Lung (tissue), 12 donors: ENCODE measurements around the gene NOVA1. TPM values are rescaled to one million over a fixed set of nuclear protein-coding genes. Genes with fewer than 3 reads are reported as not detected.

Experiments used
- ATAC-seq: fragments of 200-7000 bp; cut with Tn5 transposase; one replicate; pipeline ENCODE4 v1.9.1; 2020; ENCODE audit warnings: moderate number of reproducible peaks; ENCODE audit not compliant: insufficient read depth, low FRiP score
- DNase-seq, 3 donors: peaks; one replicate each; pipeline ENCODE4 v3.0.0-alpha.2; 2013 to 2017
- H3K27ac ChIP-seq, 2 donors: one replicate each; pipeline ENCODE4 v1.5.1; 2013; ENCODE audit warnings: mild to moderate bottlenecking in 2 of 2, moderate library complexity in 2 of 2, control low read depth in 1 of 2, inconsistent platforms in 1 of 2, low read depth in 1 of 2, low read length in 1 of 2
- H3K27me3 ChIP-seq, 3 donors: one replicate each; pipeline ENCODE4 v1.5.1; 2013; ENCODE audit warnings: low read length in 2 of 3; ENCODE audit not compliant: control insufficient read depth in 3 of 3, insufficient read depth in 3 of 3
- H3K36me3 ChIP-seq, 4 donors: one replicate each; pipeline ENCODE4 v1.5.1; 2013; ENCODE audit warnings: low read length in 4 of 4, mild to moderate bottlenecking in 1 of 4, moderate library complexity in 1 of 4; ENCODE audit not compliant: control insufficient read depth in 4 of 4, insufficient read depth in 4 of 4
- H3K4me1 ChIP-seq, 5 donors: one replicate each; pipeline ENCODE4 v1.5.1; 2013; ENCODE audit warnings: low read length in 5 of 5, mild to moderate bottlenecking in 2 of 5, moderate library complexity in 1 of 5; ENCODE audit not compliant: control insufficient read depth in 5 of 5, insufficient read depth in 5 of 5
- H3K4me3 ChIP-seq: one replicate; pipeline ENCODE4 v1.5.1; 2013; ENCODE audit warnings: mild to moderate bottlenecking, control low read depth, moderate library complexity
- H3K9ac ChIP-seq, 2 donors: one replicate each; pipeline ENCODE4 v1.5.1; 2013; ENCODE audit warnings: low read length in 2 of 2, control low read depth in 1 of 2; ENCODE audit not compliant: insufficient read depth in 1 of 2
- H3K9me3 ChIP-seq, 4 donors: one replicate each; pipeline ENCODE4 v1.5.1; 2013; ENCODE audit warnings: low read length in 3 of 4, mild to moderate bottlenecking in 1 of 4, moderate library complexity in 1 of 4; ENCODE audit not compliant: control insufficient read depth in 4 of 4, insufficient read depth in 3 of 4
- CTCF ChIP-seq: IDR thresholded peaks from 2 replicates; pipeline ENCODE4 v1.5.1; 2012; ENCODE audit warnings: mild to moderate bottlenecking; ENCODE audit errors: control extremely low read depth, extremely low read depth
- WGBS, 2 donors: extraction: QIAGEN DNeasy Blood & Tissue Kit; methylation state at CpG; one replicate each; pipeline ENCODE4 v1.1.7; 2013; 5-methylcytosine and 5-hydroxymethylcytosine counted together
- polyA plus RNA-seq, 2 donors: library from polyadenylated mRNA; stranded (reverse); fragments of 200-250 nt; gene quantifications; one replicate each; pipeline ENCODE4 v1.2.1, GENCODE V29; 2013
- total RNA-seq, 2 donors: library from RNA; depleted of rRNA in 1 of 2; stranded (reverse); fragments of >200 nt in 1 of 2; gene quantifications; one replicate each; pipeline ENCODE4 v1.2.1, GENCODE V29; 2014 to 2021
- donor health status: control.
- donor health status: control.
- donor health status: Bipolar disorder and iron deficiency.
- donor health status: healthy.
- donor health status: DM: yes; HTN: yes; CAD: no.

Gene NOVA1
- total and polyA plus RNA-seq, 4 donors = 0.38 to 10.0 (median 2.1) TPM

- Histone ChIP-seq H3K9me3 (no peaks in the 10 kb centered on the region), H3K4me1 (no peaks in the 10 kb centered on the region), H3K36me3 (no peaks in the 10 kb centered on the region), H3K27ac (no peak overlapping the region), H3K4me3 (no peak overlapping the region), H3K9ac (no peak overlapping the region), H3K27me3 (no peaks in the 10 kb centered on the region)
- no peak for ATAC-seq
- no peak for DNase-seq
- TF ChIP-seq CTCF = no peak
Measured at GRCh38 chr14:26611259-26611658, 13.4 kb upstream of the NOVA1 start.

- Histone ChIP-seq H3K4me3 (no peak overlapping the region), H3K36me3 (no peaks in the 10 kb centered on the region), H3K9ac (no peak overlapping the region), H3K4me1 (no peaks in the 10 kb centered on the region), H3K9me3 (no peaks in the 10 kb centered on the region), H3K27me3 (no peaks in the 10 kb centered on the region), H3K27ac (no peak overlapping the region)
- WGBS, 2 donors = 71 to 74% methylated on average over 3 of the region's 3 CpGs
- ATAC-seq (no peak), DNase-seq (no peak)
- TF ChIP-seq CTCF = no peak
Measured at GRCh38 chr14:26606729-26607312, 9.0 kb upstream of the NOVA1 start.

GRCh38 chr14:26605602-26606001 lies 7.8 kb upstream of the NOVA1 start:
- H3K9me3 ChIP-seq = no peaks in the 10 kb centered on the region
- 61 to 72% methylated on average over 2 of the region's 2 CpGs for WGBS, 2 donors
- no peak overlapping the region for H3K27ac ChIP-seq
- ATAC-seq (no peak), DNase-seq (no peak)
- H3K27me3 ChIP-seq = no peaks in the 10 kb centered on the region
- no peaks in the 10 kb centered on the region for H3K4me1 ChIP-seq
- H3K9ac ChIP-seq = no peak overlapping the region
- H3K36me3 ChIP-seq = no peaks in the 10 kb centered on the region
- H3K4me3 ChIP-seq = no peak overlapping the region
- no peak for TF ChIP-seq CTCF

GRCh38 chr14:26602902-26603301 lies 5.1 kb upstream of the NOVA1 start:
- H3K9me3 ChIP-seq = no peaks in the 10 kb centered on the region
- no peak overlapping the region for H3K9ac ChIP-seq
- ATAC-seq (no peak), DNase-seq (no peak)
- no peak overlapping the region for H3K4me3 ChIP-seq
- 80 to 85% methylated on average over 2 of the region's 2 CpGs for WGBS, 2 donors
- H3K27ac ChIP-seq = no peak overlapping the region
- TF ChIP-seq CTCF = no peak
- no peaks in the 10 kb centered on the region for H3K27me3 ChIP-seq
- peaks cover 0 to 6% (median 0%) of the 10 kb centered on the region in 5 donors for H3K4me1 ChIP-seq
- no peaks in the 10 kb centered on the region for H3K36me3 ChIP-seq
